HEK293 (cell line): ENCODE results near the gene SCNN1G.

Experiments
- CTCF ChIA-PET: fragments of 350-600 bp; formaldehyde crosslinking; extraction: SDS; loops from one replicate; lab custom pipeline; 2021; ENCODE audit warnings: antibody characterized with exemption; lab: Yijun Ruan, JAX
- POLR2A ChIA-PET: fragments of 300-600 bp; formaldehyde crosslinking; extraction: SDS; loops from one replicate; lab custom pipeline; 2020; ENCODE audit warnings: antibody characterized with exemption, inconsistent platforms; lab: Yijun Ruan, JAX
- H3K27ac ChIP-seq: fragments of 200-500 bp; sonication (Bioruptor generic); 2 replicates; pipeline ENCODE4 v1.5.1; 2014; ENCODE audit warnings: low read depth, low read length, control low read depth, inconsistent platforms; ENCODE audit errors: extremely low read depth
- H3K36me3 ChIP-seq, 2 experiments: fragments of 200-500 bp in 1 of 2; sonication (Bioruptor generic) in 1 of 2; 1 replicate in 1 of 2; 2 replicates in 1 of 2; pipeline ENCODE4 v1.5.1; 2014 to 2017; ENCODE audit warnings: inconsistent platforms in 2 of 2, low read length in 2 of 2; ENCODE audit not compliant: control insufficient read depth in 2 of 2, insufficient read depth in 1 of 2
- H3K4me1 ChIP-seq: fragments of 200-500 bp; sonication (Bioruptor generic); 2 replicates; pipeline ENCODE4 v1.5.1; 2014; ENCODE audit warnings: mild to moderate bottlenecking, low read length, inconsistent platforms; ENCODE audit not compliant: control insufficient read depth, insufficient read depth
- H3K4me3 ChIP-seq: 2 replicates; pipeline ENCODE4 v1.5.1; 2011; ENCODE audit warnings: low read depth, mild to moderate bottlenecking, control low read depth, low read length, moderate library complexity
- H3K9me3 ChIP-seq: fragments of 200-500 bp; sonication (Bioruptor generic); 2 replicates; pipeline ENCODE4 v1.5.1; 2014; ENCODE audit warnings: low read depth, low read length, inconsistent platforms; ENCODE audit not compliant: control insufficient read depth, insufficient read depth
- GFI1B ChIP-seq: fragments of 450-650 bp; formaldehyde crosslinking; IDR thresholded peaks from 2 replicates; pipeline ENCODE4 v1.5.1; 2016; ENCODE audit warnings: missing biosample characterization, missing genetic modification characterization
- KLF10 ChIP-seq: fragments of 450-650 bp; IDR thresholded peaks from 2 replicates; pipeline ENCODE4 v1.5.1; 2018; ENCODE audit warnings: missing biosample characterization, mild to moderate bottlenecking, missing genetic modification characterization
- KLF8 ChIP-seq: fragments of 450-650 bp; formaldehyde crosslinking; IDR thresholded peaks from 2 replicates; pipeline ENCODE4 v1.5.1; 2016; ENCODE audit warnings: missing biosample characterization, missing genetic modification characterization
- TCF7L2 ChIP-seq: IDR thresholded peaks from 2 replicates; pipeline ENCODE4 v1.6.1; 2011; ENCODE audit warnings: low read depth, mild to moderate bottlenecking, inconsistent platforms, low read length, moderate library complexity, borderline replicate concordance
- ZBTB20 ChIP-seq: fragments of 450-650 bp; formaldehyde crosslinking; IDR thresholded peaks from 2 replicates; pipeline ENCODE4 v1.5.1; 2016; ENCODE audit warnings: missing biosample characterization, missing genetic modification characterization
- ZFP3 ChIP-seq: fragments of 450-650 bp; formaldehyde crosslinking; IDR thresholded peaks from 2 replicates; pipeline ENCODE4 v1.5.1; 2016; ENCODE audit warnings: low read depth, missing biosample characterization, missing genetic modification characterization
- ZNF175 ChIP-seq: fragments of 450-650 bp; formaldehyde crosslinking; IDR thresholded peaks from 2 replicates; pipeline ENCODE4 v1.5.1; 2016; ENCODE audit warnings: missing biosample characterization, missing genetic modification characterization
- ZNF19 ChIP-seq: fragments of 450-650 bp; formaldehyde crosslinking; IDR thresholded peaks from 2 replicates; pipeline ENCODE4; 2016; ENCODE audit warnings: missing biosample characterization, missing genetic modification characterization, low read depth
- ZNF202 ChIP-seq: fragments of 450-650 bp; formaldehyde crosslinking; IDR thresholded peaks from 2 replicates; pipeline ENCODE4 v1.5.1; 2016; ENCODE audit warnings: missing biosample characterization, missing genetic modification characterization, borderline replicate concordance
- ZNF214 ChIP-seq: fragments of 450-650 bp; formaldehyde crosslinking; IDR thresholded peaks from 2 replicates; pipeline ENCODE4 v1.5.1; 2017; ENCODE audit warnings: missing biosample characterization, mild to moderate bottlenecking, missing genetic modification characterization, borderline replicate concordance
- ZNF221 ChIP-seq: fragments of 450-650 bp; formaldehyde crosslinking; IDR thresholded peaks from 2 replicates; pipeline ENCODE4 v1.5.1; 2017; ENCODE audit warnings: missing biosample characterization, missing genetic modification characterization, borderline replicate concordance
- ZNF37A ChIP-seq: fragments of 450-650 bp; IDR thresholded peaks from 2 replicates; pipeline ENCODE4 v1.5.1; 2018; ENCODE audit warnings: missing biosample characterization, missing genetic modification characterization
- ZNF391 ChIP-seq: fragments of 450-650 bp; formaldehyde crosslinking; IDR thresholded peaks from 2 replicates; pipeline ENCODE4 v1.5.1; 2016; ENCODE audit warnings: low read depth, missing biosample characterization, missing genetic modification characterization, borderline replicate concordance
- ZNF529 ChIP-seq: fragments of 450-650 bp; formaldehyde crosslinking; IDR thresholded peaks from 2 replicates; pipeline ENCODE4 v1.5.1; 2017; ENCODE audit warnings: missing genetic modification characterization, missing biosample characterization; ENCODE audit not compliant: insufficient replicate concordance
- ZNF530 ChIP-seq: fragments of 450-650 bp; formaldehyde crosslinking; IDR thresholded peaks from 2 replicates; pipeline ENCODE4 v1.5.1; 2016; ENCODE audit warnings: low read depth, missing biosample characterization, missing genetic modification characterization
- ZNF544 ChIP-seq: fragments of 450-650 bp; formaldehyde crosslinking; IDR thresholded peaks from 2 replicates; pipeline ENCODE4 v1.5.0; 2017; ENCODE audit warnings: missing biosample characterization, missing genetic modification characterization
- ZNF549 ChIP-seq: fragments of 450-650 bp; IDR thresholded peaks from 2 replicates; pipeline ENCODE4 v1.5.1; 2018; ENCODE audit warnings: missing biosample characterization, missing genetic modification characterization, mild to moderate bottlenecking, inconsistent platforms, moderate library complexity
- ZNF629 ChIP-seq: fragments of 450-650 bp; formaldehyde crosslinking; IDR thresholded peaks from 2 replicates; pipeline ENCODE4 v1.5.1; 2017; ENCODE audit warnings: missing biosample characterization, missing genetic modification characterization
- ZNF747 ChIP-seq: fragments of 450-650 bp; formaldehyde crosslinking; IDR thresholded peaks from 2 replicates; pipeline ENCODE4 v1.5.1; 2016; ENCODE audit warnings: missing biosample characterization, missing genetic modification characterization
- ZNF76 ChIP-seq: fragments of 450-650 bp; formaldehyde crosslinking; IDR thresholded peaks from 2 replicates; pipeline ENCODE4; 2016; ENCODE audit warnings: low read depth, missing biosample characterization, missing genetic modification characterization, borderline replicate concordance
- ZNF777 ChIP-seq: fragments of 450-650 bp; formaldehyde crosslinking; IDR thresholded peaks from 2 replicates; pipeline ENCODE4 v1.5.1; 2017; ENCODE audit warnings: missing biosample characterization, missing genetic modification characterization, borderline replicate concordance
- TF ChIP-seq, protein P1 (sequence below): fragments of 450-650 bp; formaldehyde crosslinking; IDR thresholded peaks from 2 replicates; pipeline ENCODE4 v1.5.1; 2016; ENCODE audit warnings: missing biosample characterization, missing genetic modification characterization
- TF ChIP-seq, protein P2 (sequence below): fragments of 450-650 bp; formaldehyde crosslinking; IDR thresholded peaks from 2 replicates; pipeline ENCODE4 v1.5.1; 2016; ENCODE audit warnings: missing biosample characterization, missing genetic modification characterization
- TF ChIP-seq, protein P3 (sequence below): fragments of 450-650 bp; formaldehyde crosslinking; IDR thresholded peaks from 2 replicates; pipeline ENCODE4 v1.5.1; 2016; ENCODE audit warnings: missing biosample characterization, missing genetic modification characterization

Gene SCNN1G

DNA sequence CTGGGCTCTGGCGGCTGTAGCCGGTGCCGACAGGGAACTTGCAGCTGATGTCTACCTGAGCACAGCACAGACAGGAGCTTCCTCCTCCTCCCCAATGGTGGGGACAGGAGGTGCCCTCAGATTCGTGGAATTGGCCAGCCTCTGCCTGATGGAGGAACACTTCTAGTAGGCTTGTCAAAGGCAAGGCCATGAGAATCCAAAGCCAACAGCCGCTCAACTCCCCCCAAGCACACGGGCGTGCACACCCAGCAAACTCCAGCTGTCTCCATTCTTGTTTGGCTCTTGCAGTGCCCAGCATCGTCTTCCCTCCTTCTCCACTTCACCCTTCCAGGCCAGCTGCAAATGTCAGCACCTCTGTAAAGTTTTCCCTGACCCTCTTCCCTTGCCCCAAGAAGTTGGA is 35.1 kb downstream of the SCNN1G start (continued):
- TF ChIP-seq, protein P1, sequence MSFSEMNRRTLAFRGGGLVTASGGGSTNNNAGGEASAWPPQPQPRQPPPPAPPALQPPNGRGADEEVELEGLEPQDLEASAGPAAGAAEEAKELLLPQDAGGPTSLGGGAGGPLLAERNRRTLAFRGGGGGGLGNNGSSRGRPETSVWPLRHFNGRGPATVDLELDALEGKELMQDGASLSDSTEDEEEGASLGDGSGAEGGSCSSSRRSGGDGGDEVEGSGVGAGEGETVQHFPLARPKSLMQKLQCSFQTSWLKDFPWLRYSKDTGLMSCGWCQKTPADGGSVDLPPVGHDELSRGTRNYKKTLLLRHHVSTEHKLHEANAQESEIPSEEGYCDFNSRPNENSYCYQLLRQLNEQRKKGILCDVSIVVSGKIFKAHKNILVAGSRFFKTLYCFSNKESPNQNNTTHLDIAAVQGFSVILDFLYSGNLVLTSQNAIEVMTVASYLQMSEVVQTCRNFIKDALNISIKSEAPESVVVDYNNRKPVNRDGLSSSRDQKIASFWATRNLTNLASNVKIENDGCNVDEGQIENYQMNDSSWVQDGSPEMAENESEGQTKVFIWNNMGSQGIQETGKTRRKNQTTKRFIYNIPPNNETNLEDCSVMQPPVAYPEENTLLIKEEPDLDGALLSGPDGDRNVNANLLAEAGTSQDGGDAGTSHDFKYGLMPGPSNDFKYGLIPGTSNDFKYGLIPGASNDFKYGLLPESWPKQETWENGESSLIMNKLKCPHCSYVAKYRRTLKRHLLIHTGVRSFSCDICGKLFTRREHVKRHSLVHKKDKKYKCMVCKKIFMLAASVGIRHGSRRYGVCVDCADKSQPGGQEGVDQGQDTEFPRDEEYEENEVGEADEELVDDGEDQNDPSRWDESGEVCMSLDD (tag by site-specific recombination), result no peak
- TF ChIP-seq ZNF777 (no peak), KLF10 (tag by site-specific recombination) (no peak), ZNF544 (tag by site-specific recombination) (no peak), ZNF747 (tag by site-specific recombination) (no peak), ZNF549 (tag by site-specific recombination) (no peak), TCF7L2 (no peak), ZNF202 (no peak), ZNF175 (no peak), ZNF221 (tag by site-specific recombination) (no peak)
- TF ChIP-seq, protein P2, sequence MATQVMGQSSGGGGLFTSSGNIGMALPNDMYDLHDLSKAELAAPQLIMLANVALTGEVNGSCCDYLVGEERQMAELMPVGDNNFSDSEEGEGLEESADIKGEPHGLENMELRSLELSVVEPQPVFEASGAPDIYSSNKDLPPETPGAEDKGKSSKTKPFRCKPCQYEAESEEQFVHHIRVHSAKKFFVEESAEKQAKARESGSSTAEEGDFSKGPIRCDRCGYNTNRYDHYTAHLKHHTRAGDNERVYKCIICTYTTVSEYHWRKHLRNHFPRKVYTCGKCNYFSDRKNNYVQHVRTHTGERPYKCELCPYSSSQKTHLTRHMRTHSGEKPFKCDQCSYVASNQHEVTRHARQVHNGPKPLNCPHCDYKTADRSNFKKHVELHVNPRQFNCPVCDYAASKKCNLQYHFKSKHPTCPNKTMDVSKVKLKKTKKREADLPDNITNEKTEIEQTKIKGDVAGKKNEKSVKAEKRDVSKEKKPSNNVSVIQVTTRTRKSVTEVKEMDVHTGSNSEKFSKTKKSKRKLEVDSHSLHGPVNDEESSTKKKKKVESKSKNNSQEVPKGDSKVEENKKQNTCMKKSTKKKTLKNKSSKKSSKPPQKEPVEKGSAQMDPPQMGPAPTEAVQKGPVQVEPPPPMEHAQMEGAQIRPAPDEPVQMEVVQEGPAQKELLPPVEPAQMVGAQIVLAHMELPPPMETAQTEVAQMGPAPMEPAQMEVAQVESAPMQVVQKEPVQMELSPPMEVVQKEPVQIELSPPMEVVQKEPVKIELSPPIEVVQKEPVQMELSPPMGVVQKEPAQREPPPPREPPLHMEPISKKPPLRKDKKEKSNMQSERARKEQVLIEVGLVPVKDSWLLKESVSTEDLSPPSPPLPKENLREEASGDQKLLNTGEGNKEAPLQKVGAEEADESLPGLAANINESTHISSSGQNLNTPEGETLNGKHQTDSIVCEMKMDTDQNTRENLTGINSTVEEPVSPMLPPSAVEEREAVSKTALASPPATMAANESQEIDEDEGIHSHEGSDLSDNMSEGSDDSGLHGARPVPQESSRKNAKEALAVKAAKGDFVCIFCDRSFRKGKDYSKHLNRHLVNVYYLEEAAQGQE, result no peak

GRCh38 chr16:23222929-23223328 is 40.4 kb downstream of the SCNN1G start:
- TF ChIP-seq ZNF629 (tag by site-specific recombination) (no peak), ZNF76 (tag by site-specific recombination) (no peak), ZNF37A (tag by site-specific recombination) (no peak), ZNF214 (tag by site-specific recombination) (no peak)
- TF ChIP-seq, all 188 proteins: peak for 0
- no peak overlapping the region for H3K27ac ChIP-seq
- H3K4me3 ChIP-seq, result no peak overlapping the region
- ChIA-PET CTCF (interaction anchor here (0.8 to 1.5 kb wide), 3 partner anchors 40 to 212 kb away, joined by 3 to 7 read pairs (median 6); no protein-coding TSS in a partner anchor), POLR2A (no interaction called here)
- H3K4me1 ChIP-seq, result peaks cover 6% of the 10 kb centered on the region; the same call in 1 of the 2 replicates
- no peaks in the 10 kb centered on the region for H3K9me3 ChIP-seq
- no peaks in the 10 kb centered on the region for H3K36me3 ChIP-seq

DNA sequence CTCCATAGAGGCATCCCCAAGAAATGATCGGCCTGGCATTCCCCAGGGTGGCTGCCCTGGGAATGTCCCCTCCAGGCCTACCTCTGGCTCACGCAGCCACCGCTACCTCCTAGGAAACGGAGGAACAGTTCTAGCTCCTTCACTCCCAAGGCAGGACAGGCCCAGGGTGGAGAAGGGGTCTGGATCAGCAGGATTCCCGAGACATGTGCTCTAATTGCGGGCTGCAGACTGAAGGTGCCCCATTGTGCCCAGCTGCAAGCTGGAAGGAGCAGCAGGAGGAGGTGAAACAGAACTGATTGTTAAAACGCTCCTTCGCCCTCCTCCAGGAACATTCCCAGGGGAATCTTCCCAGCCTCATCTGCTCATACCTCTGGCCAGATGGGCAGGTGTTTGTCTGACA is 40.8 kb downstream of the SCNN1G start:
- ChIA-PET POLR2A (no interaction called here), CTCF (interaction anchor here (0.8 to 1.5 kb wide), 3 partner anchors 40 to 212 kb away, joined by 3 to 7 read pairs (median 6); no protein-coding TSS in a partner anchor)
- Histone ChIP-seq H3K36me3 (no peaks in the 10 kb centered on the region), H3K4me1 (peaks cover 6% of the 10 kb centered on the region; the same call in 1 of the 2 replicates), H3K9me3 (no peaks in the 10 kb centered on the region), H3K4me3 (no peak overlapping the region), H3K27ac (no peak overlapping the region)
- TF ChIP-seq ZNF19 (no peak), KLF8 (tag by site-specific recombination) (no peak), ZNF391 (tag by site-specific recombination) (no peak), ZNF530 (tag by site-specific recombination) (no peak), ZNF529 (no peak), ZBTB20 (tag by site-specific recombination) (no peak), ZFP3 (no peak), GFI1B (tag by site-specific recombination) (no peak), ZNF175 (no peak)
- TF ChIP-seq, protein P3, sequence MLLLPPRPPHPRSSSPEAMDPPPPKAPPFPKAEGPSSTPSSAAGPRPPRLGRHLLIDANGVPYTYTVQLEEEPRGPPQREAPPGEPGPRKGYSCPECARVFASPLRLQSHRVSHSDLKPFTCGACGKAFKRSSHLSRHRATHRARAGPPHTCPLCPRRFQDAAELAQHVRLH (tag by site-specific recombination), result no peak
